HAP-1 (cell line): ENCODE results near the gene SPG7.
A peak's percentile ranks its signal among the peaks of the same experiment; 100 is the strongest.

Experiments used
- DNase-seq, 2 experiments: peaks; one replicate each; pipeline ENCODE4 v3.0.0-alpha.2; 2016 to 2020; ENCODE audit warnings: low spot score in 2 of 2
- H3K27me3 ChIP-seq: fragments of 250-450 bp; sonication (Bioruptor Pico); 2 replicates; pipeline ENCODE4 v1.5.1; 2020; ENCODE audit warnings: low read depth, mild to moderate bottlenecking, moderate library complexity
- H3K36me3 ChIP-seq: fragments of 250-450 bp; sonication (Bioruptor Pico); replicated peaks from 2 replicates; pipeline ENCODE4 v1.5.1; 2020; ENCODE audit warnings: mild to moderate bottlenecking
- H3K4me1 ChIP-seq: fragments of 250-450 bp; sonication (Bioruptor Pico); 2 replicates; pipeline ENCODE4 v1.5.1; 2020; ENCODE audit warnings: mild to moderate bottlenecking
- H3K4me3 ChIP-seq: fragments of 250-450 bp; sonication (Bioruptor Pico); 2 replicates; pipeline ENCODE4 v1.5.1; 2020; ENCODE audit warnings: mild to moderate bottlenecking, moderate library complexity
- H3K9me3 ChIP-seq: fragments of 250-450 bp; sonication (Bioruptor Pico); 2 replicates; pipeline ENCODE4 v1.5.1; 2020; ENCODE audit warnings: mild to moderate bottlenecking, moderate library complexity
- in situ Hi-C: fragments of 300-500 bp; cut with MboI; formaldehyde crosslinking; loops from 3 replicates; pipeline ENCODE4 v1.14.3; 2020; ENCODE audit warnings: low sequenced_read_pairs, inconsistent platforms, mixed read lengths

Gene SPG7

GRCh38 chr16:89561142-89561883, 53.1 kb downstream of the SPG7 start:
- in situ Hi-C loops, result loop anchor here (25.0 kb wide), 1 partner anchor 749 kb away; the partner anchor contains the start of genes APRT and CDT1
- H3K4me3 ChIP-seq, result peak overlapping the region; percentile 73
- no peaks in the 10 kb centered on the region for H3K9me3 ChIP-seq
- DNase-seq, result peak in 1 of 2 experiments; percentile 25
- peaks cover 43% of the 10 kb centered on the region for H3K4me1 ChIP-seq
- H3K27me3 ChIP-seq, result no peaks in the 10 kb centered on the region
- H3K36me3 ChIP-seq, result peaks cover 56% of the 10 kb centered on the region

GRCh38 chr16:89561884-89562599, 53.8 kb downstream of the SPG7 start:
- DNase-seq, result peak in 1 of 2 experiments; percentile 55
- peaks cover 43% of the 10 kb centered on the region for H3K4me1 ChIP-seq

GRCh38 chr16:89562939-89563338, 54.7 kb downstream of the SPG7 start:
- Histone ChIP-seq H3K36me3 (peaks cover 44% of the 10 kb centered on the region), H3K4me3 (peak overlapping the region; percentile 73), H3K9me3 (no peaks in the 10 kb centered on the region), H3K4me1 (peaks cover 43% of the 10 kb centered on the region), H3K27me3 (no peaks in the 10 kb centered on the region)
- DNase-seq, result no peak
- in situ Hi-C loops, result loop anchor here (25.0 kb wide), 1 partner anchor 751 kb away; the partner anchor contains the start of genes APRT and CDT1

More at GRCh38 chr16:89561884-89562599, 53.8 kb downstream of the SPG7 start:
- Histone ChIP-seq H3K4me3 (peak overlapping the region; percentile 73), H3K36me3 (peaks cover 52% of the 10 kb centered on the region), H3K9me3 (no peaks in the 10 kb centered on the region), H3K27me3 (no peaks in the 10 kb centered on the region)
- in situ Hi-C loops, result loop anchor here (25.0 kb wide), 1 partner anchor 750 kb away; the partner anchor contains the start of genes APRT and CDT1

- no peaks in the 10 kb centered on the region for H3K27me3 ChIP-seq
- in situ Hi-C loops, result loop anchor here (25.0 kb wide), 1 partner anchor 752 kb away; the partner anchor contains the start of genes APRT and CDT1
- H3K4me1 ChIP-seq, result peaks cover 43% of the 10 kb centered on the region
- H3K4me3 ChIP-seq, result peak overlapping the region; percentile 73
- peaks cover 44% of the 10 kb centered on the region for H3K36me3 ChIP-seq
- DNase-seq, result peak in 1 of 2 experiments; percentile 37
- H3K9me3 ChIP-seq, result no peaks in the 10 kb centered on the region
These were observed 55.6 kb downstream of the SPG7 start for GRCh38 chr16:89563639-89564392.

- H3K4me1 ChIP-seq, result peaks cover 39% of the 10 kb centered on the region
- H3K9me3 ChIP-seq, result no peaks in the 10 kb centered on the region
- in situ Hi-C loops, result loop anchor here (25.0 kb wide), 1 partner anchor 752 kb away; the partner anchor contains the start of genes APRT and CDT1
- H3K27me3 ChIP-seq, result no peaks in the 10 kb centered on the region
- H3K36me3 ChIP-seq, result peaks cover 44% of the 10 kb centered on the region
- H3K4me3 ChIP-seq, result peak overlapping the region; percentile 73
- DNase-seq, result peak in 1 of 2 experiments; percentile 64
These were observed 56.5 kb downstream of the SPG7 start for GRCh38 chr16:89564476-89565255.

GRCh38 chr16:89565256-89565505, 57.0 kb downstream of the SPG7 start:
- H3K4me1 ChIP-seq, result peaks cover 38% of the 10 kb centered on the region
- no peaks in the 10 kb centered on the region for H3K27me3 ChIP-seq
- H3K4me3 ChIP-seq, result peak overlapping the region; percentile 73; the same call in 1 of the 2 replicates
- peaks cover 44% of the 10 kb centered on the region for H3K36me3 ChIP-seq
- DNase-seq, result peak in 1 of 2 experiments; percentile 66
- no peaks in the 10 kb centered on the region for H3K9me3 ChIP-seq
- in situ Hi-C loops, result loop anchor here (25.0 kb wide), 1 partner anchor 753 kb away; the partner anchor contains the start of genes APRT and CDT1

GRCh38 chr16:89565506-89566372, 57.5 kb downstream of the SPG7 start:
- Histone ChIP-seq H3K27me3 (no peaks in the 10 kb centered on the region), H3K9me3 (no peaks in the 10 kb centered on the region), H3K4me3 (peak overlapping the region; percentile 73), H3K36me3 (peaks cover 43% of the 10 kb centered on the region), H3K4me1 (peaks cover 38% of the 10 kb centered on the region)
- in situ Hi-C loops, result loop anchor here (25.0 kb wide), 1 partner anchor 753 kb away; the partner anchor contains the start of genes APRT and CDT1
- peak; percentile 40 to 87 for DNase-seq

- DNase-seq, result no peak
- in situ Hi-C loops, result loop anchor here (25.0 kb wide), 1 partner anchor 756 kb away; the partner anchor contains the start of genes APRT and CDT1
- H3K4me1 ChIP-seq, result peaks cover 29% of the 10 kb centered on the region
- no peaks in the 10 kb centered on the region for H3K9me3 ChIP-seq
- peaks cover 21% of the 10 kb centered on the region for H3K36me3 ChIP-seq
- no peaks in the 10 kb centered on the region for H3K27me3 ChIP-seq
- no peak overlapping the region for H3K4me3 ChIP-seq
These were observed 59.7 kb downstream of the SPG7 start for GRCh38 chr16:89567656-89568594.

GRCh38 chr16:89569506-89570341, 61.5 kb downstream of the SPG7 start:
- Histone ChIP-seq H3K4me1 (peaks cover 17% of the 10 kb centered on the region), H3K4me3 (no peak overlapping the region), H3K36me3 (peaks cover 3% of the 10 kb centered on the region), H3K27me3 (no peaks in the 10 kb centered on the region), H3K9me3 (no peaks in the 10 kb centered on the region)
- in situ Hi-C loops, result loop anchor here (25.0 kb wide), 1 partner anchor 757 kb away; the partner anchor contains the start of genes APRT and CDT1
- no peak for DNase-seq

GRCh38 chr16:89570342-89570923, 62.2 kb downstream of the SPG7 start:
- Histone ChIP-seq H3K4me3 (no peak overlapping the region), H3K9me3 (no peaks in the 10 kb centered on the region), H3K36me3 (no peaks in the 10 kb centered on the region), H3K27me3 (no peaks in the 10 kb centered on the region), H3K4me1 (peaks cover 10% of the 10 kb centered on the region)
- DNase-seq, result no peak
- in situ Hi-C loops, result loop anchor here (25.0 kb wide), 1 partner anchor 758 kb away; the partner anchor contains the start of genes APRT and CDT1
